HuH-7.5 (cell line): Measurements from ENCODE around the gene STRADB.
"Not testable (repeated sequence)": the region's sequence is repeated elsewhere in the genome, so short reads cannot be mapped to it uniquely, and the experiment has no call there.

Experiments used
- DNase-seq: peaks from one replicate; pipeline ENCODE4 v3.0.0; 2011; ENCODE audit warnings: low spot score

The STRADB gene

GRCh38 chr2:201451292-201452057 lies at the start of gene STRADB, which contains the start of gene TRAK2:
Gene STRADB, plus strand, starts transcription at chr2:201451740. Its CDS starts 3,101 bp downstream, at chr2:201454841.
Gene TRAK2, minus strand, starts transcription at chr2:201451458. Its CDS starts 30,951 bp downstream, at chr2:201420507.
- DNase-seq = peak; percentile 77

GRCh38 chr2:201401815-201402214 lies 49.7 kb upstream of the STRADB start:
- no peak for DNase-seq

- no peak for DNase-seq
Observed at GRCh38 chr2:201402651-201403562, 48.6 kb upstream of the STRADB start.

- no peak for DNase-seq
Observed at GRCh38 chr2:201403880-201404279, 47.7 kb upstream of the STRADB start.

GRCh38 chr2:201404699-201405280 lies 46.8 kb upstream of the STRADB start:
- no peak for DNase-seq

GRCh38 chr2:201406077-201406662 lies 45.4 kb upstream of the STRADB start:
- peak; percentile 20 for DNase-seq

GRCh38 chr2:201407265-201407664 lies 44.3 kb upstream of the STRADB start:
- no peak for DNase-seq

- no peak for DNase-seq
Observed at GRCh38 chr2:201408931-201409330, 42.6 kb upstream of the STRADB start.

- no peak for DNase-seq
Observed at GRCh38 chr2:201411421-201411820, 40.1 kb upstream of the STRADB start.

GRCh38 chr2:201413143-201413542 lies 38.4 kb upstream of the STRADB start:
- DNase-seq = no peak

- no peak for DNase-seq
Observed at GRCh38 chr2:201413552-201413951, 38.0 kb upstream of the STRADB start.

- DNase-seq = no peak
Observed at GRCh38 chr2:201414099-201415023, 37.2 kb upstream of the STRADB start.

- no peak for DNase-seq
Observed at GRCh38 chr2:201415149-201415548, 36.4 kb upstream of the STRADB start.

- no peak for DNase-seq
Observed at GRCh38 chr2:201419057-201419635, 32.4 kb upstream of the STRADB start.

GRCh38 chr2:201419986-201420385 lies 31.6 kb upstream of the STRADB start:
- no peak for DNase-seq

- no peak for DNase-seq
Observed at GRCh38 chr2:201420442-201421113, 31.0 kb upstream of the STRADB start.

- no peak for DNase-seq
Observed at GRCh38 chr2:201425952-201426351, 25.6 kb upstream of the STRADB start.

- DNase-seq = not testable (repeated sequence)
Observed at GRCh38 chr2:201428366-201428765, 23.2 kb upstream of the STRADB start.

GRCh38 chr2:201429835-201430234 lies 21.7 kb upstream of the STRADB start:
- not testable (repeated sequence) for DNase-seq

GRCh38 chr2:201430322-201430721 lies 21.2 kb upstream of the STRADB start:
- not testable (repeated sequence) for DNase-seq
